Activated CD8-positive, alpha-beta memory T cell treated with anti-CD3 and anti-CD28 coated beads, Interleukin-2, amount 50 U/mL, for 1 hour (primary cell): ENCODE data around the gene MPI.
A peak's percentile ranks its signal among the peaks of the same experiment; 100 is the strongest.
"Not testable (repeated sequence)": the region's sequence is repeated elsewhere in the genome, so short reads cannot be mapped to it uniquely, and the experiment has no call there.

ENCODE experiments used
- DNase-seq: peaks from one replicate; pipeline ENCODE4 v3.0.0-alpha.2; 2020; ENCODE audit errors: extremely low read depth

The MPI gene

DNA sequence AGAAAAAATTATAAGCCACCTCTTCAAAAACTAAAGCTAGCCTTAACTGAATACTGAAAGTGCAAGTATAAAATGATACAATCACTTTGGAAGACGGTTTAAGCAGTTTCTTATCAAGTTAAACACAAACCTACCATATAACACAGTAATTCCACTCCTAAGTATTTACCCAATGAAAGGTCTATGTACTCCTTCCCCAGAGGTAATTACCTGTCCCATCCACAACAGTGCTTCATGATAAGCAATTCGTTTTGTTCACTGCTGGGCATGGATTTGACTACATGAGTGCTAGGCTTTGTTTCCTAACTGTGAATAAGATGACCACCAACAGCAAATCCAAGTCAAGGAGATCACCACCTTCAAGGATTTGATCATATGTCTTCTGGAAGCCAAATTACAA lies 43.7 kb downstream of the MPI start:
- no peak for DNase-seq

DNA sequence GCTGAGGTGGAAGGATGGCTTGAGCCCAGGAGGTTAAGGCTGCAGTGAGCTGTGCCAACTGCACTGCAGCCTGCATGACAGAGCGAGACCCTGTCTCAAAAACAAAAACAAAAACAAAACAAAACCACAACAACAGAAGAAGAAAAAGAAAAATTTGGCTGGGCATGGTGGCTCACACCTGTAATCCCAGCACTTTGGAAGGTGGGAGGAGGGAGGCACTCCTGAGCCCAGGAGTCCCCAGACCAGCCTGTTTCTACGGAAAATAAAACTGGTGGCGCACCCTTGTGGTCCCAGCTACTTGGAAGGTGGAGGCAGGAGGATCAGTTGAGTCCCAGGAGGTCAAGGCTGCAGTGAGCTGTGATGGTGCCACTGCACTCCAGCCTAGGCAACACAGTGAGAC lies 45.4 kb downstream of the MPI start:
- DNase-seq = not testable (repeated sequence)

- DNase-seq = no peak
Measured at GRCh38 chr15:74937272-74937589, 47.4 kb downstream of the MPI start.

DNA sequence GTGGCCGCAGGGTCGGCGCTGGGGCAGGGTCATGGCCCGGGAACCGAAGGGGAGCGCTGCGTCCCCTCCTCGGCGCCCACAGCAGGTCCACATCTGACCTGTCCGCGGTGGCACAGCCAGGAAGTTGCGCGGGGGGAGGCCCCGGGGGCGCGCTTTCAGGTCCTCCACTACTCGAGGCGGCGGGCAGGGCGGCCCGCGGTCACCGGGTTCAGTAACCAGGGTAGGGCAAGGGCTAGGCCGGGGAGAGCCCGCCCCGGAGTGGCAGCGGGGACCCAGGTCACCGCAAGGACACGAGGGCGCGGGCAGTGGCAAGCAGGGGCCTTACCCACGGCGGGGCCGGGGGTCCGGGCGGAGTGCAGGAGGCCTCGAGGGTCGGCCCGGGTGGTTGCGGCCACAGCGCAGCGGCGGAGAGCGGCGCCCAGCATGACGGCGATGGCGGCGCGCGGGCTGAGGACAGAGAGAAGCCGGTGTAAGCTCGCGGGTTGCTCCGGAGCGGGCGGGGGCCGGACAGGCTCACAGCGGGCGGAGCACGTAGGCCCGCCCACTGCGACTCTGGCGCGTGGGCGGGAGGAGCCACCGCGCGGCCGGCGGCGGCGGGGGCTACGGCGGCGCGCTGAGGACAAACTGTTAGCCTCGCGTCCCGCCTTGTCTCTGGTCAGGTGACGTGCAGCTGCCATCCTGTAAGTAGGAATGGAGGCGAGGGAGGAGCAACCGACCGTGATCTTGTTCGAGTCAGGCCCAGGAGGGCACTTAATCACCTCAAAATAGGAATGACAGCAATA lies 47.9 kb downstream of the MPI start, which contains the start of gene COX5A:
Gene COX5A (minus strand): TSS at position 484 of the 782 bp plus-strand sequence. CDS start 59 bp downstream, at position 425.
- DNase-seq = peak; percentile 82

DNA sequence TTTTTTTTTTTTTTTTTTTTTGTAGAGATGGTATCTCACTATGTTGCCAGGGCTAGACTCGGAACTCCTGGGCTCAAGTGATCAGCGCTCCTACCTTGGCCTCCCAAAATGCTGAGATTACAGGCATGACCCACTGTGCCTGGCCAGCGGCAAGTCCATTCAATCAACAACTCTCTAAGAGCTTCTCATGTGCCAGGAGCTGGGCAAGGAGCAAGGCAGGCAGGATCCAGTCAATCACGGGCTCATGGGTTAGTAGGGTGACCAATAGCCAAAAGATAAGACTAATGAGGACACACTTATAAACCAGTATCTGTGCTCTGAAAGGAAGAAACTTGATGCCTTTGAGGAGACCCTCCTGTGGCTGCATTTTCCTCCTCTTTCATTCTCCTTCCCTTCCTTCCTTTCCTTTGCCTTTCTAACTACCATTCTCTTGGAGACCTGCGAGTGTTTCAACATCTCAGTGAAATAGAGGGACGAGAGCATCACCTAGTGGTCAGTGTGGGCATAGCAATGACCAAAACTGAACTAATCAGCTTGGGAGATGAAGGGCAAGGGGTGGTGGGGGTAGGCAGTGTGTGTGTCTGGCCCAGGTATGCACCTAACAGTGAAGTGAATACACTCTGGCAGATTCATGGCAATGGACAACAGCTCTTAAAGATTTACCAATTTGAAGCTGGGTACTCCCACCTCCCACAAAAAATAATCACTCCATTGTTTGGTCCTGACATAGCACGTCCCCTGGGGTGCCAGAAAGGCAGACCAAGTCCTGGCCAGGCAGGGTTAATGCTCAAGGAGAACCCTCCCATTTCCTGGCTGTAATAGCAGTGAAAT lies 60.5 kb downstream of the MPI start:
- no peak for DNase-seq

GRCh38 chr15:74951006-74951405 lies 61.2 kb downstream of the MPI start:
- DNase-seq = no peak
